HG03060 (cell line): Measurements from ENCODE around the gene DUSP28.
"Not testable (repeated sequence)": the region's sequence is repeated elsewhere in the genome, so short reads cannot be mapped to it uniquely, and the experiment has no call there.

Source experiments
- ATAC-seq: cut with Tn5 transposase; IDR thresholded peaks from one replicate; pipeline ENCODE4 v1.9.1; 2021; ENCODE audit warnings: low read depth, moderate number of reproducible peaks; ENCODE audit not compliant: unreplicated experiment

DUSP28 gene, protein sequence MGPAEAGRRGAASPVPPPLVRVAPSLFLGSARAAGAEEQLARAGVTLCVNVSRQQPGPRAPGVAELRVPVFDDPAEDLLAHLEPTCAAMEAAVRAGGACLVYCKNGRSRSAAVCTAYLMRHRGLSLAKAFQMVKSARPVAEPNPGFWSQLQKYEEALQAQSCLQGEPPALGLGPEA

DNA sequence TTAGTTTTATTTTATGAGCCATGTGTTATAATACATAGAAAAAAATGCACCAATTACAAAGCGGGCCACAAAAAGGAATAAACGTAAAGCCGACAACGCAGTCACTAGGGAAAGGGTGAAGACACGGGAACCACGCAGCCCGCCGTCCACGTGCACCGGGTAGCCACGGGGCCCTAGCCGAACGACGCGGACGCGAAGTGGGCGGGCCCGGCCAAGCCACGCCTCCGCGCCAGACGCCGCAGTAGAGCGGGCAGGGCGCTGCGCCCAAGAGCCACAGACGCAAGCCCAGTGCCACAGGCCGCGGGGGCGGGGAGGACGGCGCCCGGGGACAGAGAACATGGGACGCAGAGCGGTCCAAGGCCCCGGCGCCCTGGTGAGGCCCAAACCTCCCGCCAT, at the start of gene DUSP28:
Gene DUSP28 (plus strand): TSS at position 274 of the 396 bp plus-strand sequence. CDS start 328 bp downstream, outside the sequence.
- peak; percentile 21 for ATAC-seq

DNA sequence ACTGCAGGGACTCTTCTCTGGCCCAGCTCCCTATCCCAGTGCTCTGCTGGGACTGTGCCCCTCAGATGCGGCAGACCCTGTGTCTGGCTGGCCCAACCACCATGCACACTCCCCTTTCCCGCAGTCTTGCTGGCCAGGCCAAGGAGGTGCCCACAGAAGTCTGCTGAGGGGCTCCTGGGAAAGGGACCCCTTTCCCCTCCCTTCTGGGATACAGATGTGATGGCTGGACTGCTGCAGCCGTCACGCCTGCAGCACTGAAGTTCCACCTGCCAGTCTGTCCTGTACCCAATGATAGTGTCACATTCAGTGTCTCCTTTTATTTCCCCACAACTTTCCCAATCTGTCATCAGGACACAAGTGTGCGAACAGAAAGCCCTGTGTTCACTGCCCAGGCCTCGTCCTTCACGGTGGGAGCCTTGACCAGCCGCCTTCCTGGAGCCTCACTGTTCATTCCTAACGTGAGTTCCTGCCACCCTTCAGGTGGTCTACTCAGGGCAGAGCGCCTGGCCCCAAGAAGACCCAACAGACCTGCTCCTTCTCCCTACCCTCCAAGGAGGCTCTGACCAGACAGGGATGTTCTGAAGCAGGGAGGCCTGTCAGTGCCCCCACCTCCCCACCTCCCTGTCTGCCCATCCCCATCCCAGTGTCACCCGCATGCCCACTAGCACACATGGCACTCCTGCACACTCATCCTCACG, 49.5 kb upstream of the DUSP28 start:
- ATAC-seq = no peak

DNA sequence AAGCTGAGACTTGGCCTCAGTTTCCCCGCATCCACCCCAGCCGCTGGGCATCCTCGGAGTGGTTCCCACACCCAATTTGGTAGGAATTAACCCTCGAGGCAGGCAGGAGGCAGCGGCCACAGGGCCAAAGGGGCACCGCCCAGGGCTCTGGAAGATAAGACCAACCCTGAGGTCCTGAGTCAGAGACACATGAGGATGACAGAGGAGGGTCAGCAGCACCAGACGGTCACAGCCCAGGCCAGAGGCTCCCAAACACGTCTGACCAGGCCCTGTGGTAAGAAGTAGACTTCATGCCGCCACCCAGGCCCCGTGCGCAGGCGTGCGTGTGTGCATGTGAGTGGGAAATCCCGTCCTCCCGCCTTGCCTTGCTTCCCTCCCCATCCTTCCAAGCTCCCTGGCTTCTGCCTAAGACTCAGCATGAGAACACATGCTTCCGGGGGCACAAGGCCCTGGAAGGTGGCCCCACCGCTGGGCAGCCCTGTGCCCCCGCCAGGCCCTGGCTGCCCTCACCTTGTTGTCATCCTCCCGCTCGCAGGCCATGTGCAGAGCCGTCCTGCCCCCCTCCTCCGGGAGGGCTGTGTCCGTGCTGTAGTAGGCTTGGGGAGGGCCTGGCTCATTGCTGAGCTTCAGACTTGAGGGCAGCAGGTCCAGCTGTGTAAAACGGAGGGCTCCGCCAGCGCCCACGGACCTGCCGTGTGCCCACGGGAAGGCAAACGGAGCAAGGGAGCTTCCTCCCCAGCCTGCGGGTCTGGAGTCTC, 48.6 kb upstream of the DUSP28 start:
- ATAC-seq = no peak

DNA sequence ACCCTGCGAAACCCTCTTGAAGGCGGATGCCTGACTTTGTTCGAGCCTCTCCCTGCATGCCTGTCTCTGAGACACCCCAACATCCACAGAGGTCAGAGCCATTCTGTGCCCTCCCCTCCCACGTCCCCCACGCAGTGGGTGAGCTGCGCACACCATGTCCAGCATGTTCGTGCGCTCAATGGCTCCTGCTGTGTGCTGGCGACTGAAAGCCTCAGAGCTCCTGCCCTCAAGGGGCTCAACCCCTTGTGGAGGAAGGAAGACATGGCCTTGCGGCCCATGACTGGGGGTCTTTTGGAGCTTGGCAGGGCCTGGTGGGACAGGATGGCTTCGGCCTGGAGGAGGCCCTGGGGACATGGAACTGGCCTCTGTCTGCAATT, 48.1 kb upstream of the DUSP28 start:
- no peak for ATAC-seq

DNA sequence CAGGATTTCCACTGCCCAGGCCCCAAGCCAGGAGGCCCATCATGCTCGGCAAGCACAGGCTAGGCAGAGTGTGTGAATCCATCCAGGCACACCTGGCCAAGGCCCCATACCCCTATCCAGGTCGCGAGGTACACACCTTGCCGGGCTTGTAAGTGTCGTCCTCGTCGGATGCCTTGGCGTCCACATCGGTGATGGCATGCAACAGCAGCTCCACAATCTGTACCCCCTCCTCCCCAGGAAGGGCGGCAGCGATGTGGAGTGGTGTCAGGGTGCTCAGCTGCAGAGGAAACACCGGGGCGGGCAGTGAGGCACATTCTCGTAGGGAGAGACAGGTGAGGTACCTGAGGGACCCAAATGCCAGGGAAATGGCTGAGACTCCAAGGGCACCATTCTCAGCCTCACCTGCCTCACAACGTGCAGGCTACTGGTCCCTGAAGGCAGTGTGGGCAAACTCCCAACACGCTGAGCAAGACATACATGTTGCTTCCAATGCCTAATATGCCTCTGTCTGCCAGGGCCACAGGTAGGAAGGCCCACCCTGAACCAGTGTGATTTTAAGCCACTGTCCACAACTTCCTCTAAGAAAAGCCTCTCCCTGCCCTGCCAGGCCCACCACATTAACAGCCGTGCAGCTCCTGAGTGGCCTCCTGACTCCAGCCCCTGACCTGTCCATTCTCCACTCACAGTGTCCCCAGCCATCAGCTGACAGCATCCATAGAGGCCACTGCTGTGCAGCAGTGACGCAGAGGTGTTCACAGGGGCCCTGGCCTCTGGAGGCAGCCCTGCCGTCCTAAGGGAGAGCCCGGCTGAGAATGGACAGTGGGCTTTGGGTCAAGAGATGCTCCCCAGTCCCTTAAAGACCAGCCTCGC, 47.3 kb upstream of the DUSP28 start:
- ATAC-seq = no peak

DNA sequence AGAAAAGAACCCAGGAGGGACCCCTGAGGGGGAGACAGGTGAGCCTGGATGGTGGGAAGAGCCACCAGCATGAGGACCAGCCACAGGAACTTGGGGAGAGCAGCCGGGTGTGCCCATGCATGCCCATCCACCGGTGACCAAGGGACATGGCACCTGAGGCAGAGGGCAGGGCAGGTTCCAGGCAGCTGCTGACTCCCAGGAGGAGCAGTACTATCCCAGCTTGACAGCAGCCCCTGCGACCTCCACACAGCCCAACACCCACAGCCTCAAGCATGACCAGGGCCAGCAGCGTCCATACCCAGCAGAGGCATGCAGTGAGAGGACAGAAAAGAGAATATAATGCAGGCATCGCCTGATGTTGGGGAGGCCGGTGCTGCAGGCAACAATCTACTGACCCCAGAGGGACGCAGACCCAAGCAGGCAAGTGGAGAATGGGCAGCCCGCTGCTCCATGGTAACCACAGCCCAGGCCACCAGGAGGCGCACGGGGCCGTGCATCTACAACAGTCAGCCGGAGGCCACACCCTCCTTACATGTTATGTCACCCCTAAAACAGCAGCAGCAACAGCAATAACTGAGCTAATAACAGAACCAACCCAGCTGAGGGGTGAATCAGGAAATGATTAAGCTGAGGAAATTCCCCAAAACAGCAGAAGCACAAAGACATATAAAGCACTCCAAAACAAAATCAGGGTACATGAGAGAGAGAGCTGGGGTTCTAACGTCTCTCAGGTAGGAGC, 46.4 kb upstream of the DUSP28 start:
- peak; percentile 87 for ATAC-seq

DNA sequence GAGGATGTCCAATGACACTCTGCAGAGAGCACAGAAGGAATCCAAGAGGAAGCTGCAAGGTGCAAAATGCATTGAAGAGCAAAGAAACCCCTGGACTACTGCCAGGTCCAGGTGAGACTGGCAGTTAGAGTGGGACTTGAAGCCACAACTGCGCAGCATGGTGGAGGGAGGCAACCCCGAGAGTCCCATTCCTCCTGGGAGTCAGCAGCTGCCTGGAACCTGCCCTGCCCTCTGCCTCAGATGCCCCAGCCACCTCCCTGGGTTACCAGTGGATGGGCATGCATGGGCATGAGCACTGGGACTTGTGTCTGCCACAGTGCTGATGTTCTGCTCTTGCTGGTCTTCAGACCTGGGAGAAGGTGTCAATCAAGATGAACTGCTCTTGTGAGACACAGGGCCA, 45.5 kb upstream of the DUSP28 start:
- no peak for ATAC-seq

DNA sequence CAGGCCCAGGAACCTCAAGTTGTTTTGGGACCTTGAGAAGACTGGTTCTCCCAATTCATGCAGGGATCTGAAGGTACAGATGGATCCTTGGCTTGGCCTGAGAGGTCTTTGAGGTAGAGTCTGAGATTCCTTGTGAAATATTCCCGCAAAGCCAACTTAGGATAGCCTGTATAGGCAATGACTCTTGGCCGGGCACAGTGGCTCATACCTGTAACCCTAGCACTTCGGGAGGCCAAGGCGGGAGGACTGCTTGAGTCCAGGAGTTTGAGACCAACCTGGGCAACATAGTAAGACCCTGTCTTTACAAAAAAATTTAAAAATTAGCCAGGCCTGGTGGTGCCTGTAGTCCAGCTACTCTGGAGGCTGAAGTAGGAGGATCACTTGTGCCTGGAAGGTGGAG, 42.8 kb upstream of the DUSP28 start:
- ATAC-seq = no peak

DNA sequence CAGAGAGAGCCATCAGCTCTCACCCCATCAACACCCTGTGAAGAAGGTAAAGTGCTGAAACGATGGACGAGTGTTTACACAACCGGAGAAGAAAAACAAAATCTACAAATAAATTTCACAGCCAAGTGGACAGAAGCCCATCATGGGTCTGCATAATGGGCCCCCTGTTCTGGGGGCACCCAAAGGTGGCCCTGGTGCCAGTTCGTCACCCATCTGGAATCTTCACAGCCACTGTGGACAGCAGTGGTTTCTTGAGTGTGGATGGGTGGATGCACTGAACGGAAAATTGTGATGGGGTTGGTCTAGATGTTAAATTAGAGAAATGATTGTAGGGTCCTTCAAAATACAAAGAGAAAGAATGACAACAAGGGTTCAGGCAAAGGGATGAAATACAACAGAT, 41.2 kb upstream of the DUSP28 start:
- no peak for ATAC-seq

DNA sequence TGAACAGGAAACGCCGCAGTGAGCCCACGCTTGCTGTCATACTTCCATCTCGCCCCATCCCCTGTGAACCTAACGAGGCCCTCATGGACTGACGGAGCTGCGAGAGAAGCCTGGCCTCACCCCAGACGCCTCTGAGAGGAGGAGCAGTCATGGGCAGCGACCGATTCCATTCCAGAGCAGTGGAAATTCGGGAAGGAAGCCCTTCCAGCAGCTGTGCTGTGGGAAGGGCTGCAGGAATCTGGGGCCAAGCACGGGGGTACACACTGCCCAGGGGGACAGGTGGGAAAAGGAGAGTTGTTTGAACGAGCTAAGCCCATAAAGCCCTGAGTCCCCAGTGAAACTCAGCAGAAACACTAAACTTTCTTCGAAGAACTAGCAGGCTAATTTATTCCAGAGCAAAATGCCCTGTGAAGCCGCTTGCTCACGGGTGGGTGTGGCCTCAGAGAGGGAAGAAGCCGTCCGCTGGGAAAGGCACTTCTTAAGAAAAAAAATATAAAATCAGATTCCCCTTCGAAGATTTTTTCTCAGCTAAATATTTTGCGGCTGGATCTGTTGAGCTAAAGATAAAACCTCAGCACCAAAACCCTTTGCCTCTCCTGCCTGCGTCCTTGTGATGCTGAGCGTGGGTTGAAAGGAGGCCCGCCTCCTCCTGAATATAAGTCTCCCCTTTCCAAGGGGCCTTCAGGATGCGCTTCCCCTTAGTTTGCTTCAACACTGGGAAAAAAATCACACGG, 40.6 kb upstream of the DUSP28 start:
- ATAC-seq = no peak

DNA sequence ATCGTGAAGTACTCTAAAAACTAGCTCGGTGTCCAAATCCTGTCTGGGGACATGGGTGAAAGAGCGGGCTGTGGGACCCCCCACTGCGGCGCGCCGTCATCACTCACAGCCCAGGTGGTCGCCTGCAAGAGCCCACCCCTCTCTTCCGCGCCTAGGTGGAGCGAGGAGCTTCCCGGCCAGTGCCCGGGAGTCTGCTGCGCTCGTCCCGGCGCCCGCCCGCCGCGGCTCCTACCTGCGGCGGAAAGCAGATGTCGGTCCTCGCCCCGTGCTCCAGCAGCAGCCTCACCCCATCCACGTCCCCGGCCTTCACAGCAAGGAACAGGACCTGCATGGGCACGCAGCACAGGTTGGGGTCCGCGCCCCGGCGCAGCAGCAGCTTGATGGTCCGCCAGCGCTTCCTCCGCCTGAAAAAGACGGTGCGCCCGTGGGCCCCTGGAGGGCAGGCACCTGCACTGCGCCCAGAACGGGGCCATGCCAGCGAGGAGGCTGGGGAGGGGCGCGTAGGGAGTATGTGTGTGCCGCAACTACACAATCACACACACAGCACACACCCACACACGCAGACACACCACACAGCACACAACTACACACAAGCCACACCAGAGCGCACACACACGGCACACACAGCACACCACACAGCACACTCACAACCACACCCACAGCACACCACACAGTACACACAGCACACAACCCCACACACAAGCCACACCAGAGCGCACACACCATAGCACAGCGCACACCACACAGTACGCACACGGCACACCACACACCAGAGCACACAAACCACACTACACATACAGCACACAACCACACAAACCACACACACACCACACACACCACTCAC, 39.8 kb upstream of the DUSP28 start:
- ATAC-seq = no peak

DNA sequence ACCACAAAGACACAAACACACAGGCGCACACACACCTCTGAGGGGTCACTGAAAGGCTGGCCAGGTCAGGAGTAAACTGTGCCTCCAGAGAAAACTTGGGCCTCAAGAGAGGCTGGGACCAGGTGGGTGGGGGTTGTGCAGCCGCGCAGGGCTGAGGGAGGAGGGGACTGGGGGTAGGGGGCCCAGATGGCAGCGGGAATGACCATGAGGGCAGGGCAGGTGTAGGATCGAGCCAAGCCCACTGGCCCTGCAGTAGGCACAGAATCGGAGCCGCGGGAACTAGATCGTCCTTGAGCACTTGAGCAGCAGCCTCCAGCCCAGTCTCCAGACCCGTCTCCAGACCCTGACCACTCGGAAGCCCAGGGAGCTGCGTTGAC, 39.2 kb upstream of the DUSP28 start:
- no peak for ATAC-seq

DNA sequence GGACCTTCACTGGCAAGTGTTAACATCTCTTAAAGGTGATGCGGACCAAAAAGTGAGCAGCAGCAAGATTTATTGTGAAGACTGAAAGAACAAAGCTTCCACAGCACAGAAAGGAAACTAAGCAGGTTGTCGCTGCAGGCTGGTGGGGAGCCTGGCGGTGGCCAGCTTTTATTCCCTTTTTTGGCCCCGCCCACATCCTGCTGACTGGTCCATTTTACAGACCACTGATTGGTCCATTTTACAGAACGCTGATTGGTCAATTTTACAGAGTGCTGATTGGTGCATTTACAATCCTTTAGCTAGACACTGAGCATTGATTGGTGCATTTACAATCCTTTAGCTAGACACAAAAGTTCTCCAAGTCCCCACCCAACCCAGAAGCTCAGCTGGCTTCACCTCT, 38.3 kb upstream of the DUSP28 start:
- ATAC-seq = not testable (repeated sequence)

DNA sequence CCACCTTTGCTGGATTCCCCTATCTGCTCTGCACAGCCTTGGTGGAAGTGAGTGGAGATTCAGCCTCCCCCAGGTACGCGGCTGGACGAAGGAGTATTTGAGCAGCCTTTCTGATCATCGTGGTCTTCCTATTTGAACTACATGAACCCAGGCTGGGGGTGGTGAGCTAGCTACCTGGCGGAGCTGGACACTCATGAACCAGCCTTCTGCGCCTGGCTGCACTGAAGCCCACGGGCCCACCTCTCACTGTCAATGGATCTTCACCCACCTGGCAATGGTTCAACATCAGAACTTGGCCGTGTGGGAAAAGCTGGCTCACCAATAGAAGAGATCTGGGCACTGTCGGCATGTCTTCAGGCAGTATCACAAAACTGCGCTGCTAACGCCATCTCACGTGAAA, 37.8 kb upstream of the DUSP28 start:
- ATAC-seq = no peak

DNA sequence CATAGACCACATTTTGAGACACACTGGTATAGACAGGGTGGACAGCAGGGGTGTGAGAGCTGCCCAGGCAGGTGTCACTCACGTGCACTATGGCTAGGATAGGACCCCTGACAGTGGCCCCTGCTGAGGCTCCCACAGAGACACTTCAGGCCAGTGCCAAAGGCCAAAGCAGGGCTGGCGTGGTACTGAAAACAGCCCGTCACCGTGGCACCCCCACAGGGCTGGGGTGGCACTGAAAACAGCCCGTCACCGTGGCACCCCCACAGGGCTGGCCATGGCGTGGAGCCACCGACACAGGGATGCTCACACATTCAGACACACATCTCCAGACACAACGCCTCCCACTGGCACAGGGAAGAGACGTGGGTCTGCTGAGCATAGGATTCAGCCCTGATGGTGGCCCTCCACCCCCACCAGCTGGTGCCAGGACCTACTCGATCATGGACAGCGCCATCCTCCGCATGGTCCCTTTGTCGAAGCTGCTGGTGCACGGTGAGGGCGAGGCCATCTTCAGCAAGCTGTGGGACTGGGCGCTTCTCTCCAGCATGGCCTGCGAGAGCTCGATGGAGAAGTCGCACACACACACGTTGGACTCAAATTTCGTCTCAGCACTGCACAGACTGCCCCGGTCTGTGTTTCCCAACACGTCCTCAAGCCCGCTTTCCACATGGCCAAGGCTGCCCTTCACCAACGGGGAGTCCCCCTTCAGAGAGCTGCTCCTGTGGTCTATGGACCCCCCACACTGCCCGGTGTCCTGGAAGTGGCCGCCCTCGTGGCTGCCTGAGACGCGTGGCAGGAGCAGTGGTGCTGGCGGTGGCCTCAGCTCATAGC, 36.5 kb upstream of the DUSP28 start:
- no peak for ATAC-seq

DNA sequence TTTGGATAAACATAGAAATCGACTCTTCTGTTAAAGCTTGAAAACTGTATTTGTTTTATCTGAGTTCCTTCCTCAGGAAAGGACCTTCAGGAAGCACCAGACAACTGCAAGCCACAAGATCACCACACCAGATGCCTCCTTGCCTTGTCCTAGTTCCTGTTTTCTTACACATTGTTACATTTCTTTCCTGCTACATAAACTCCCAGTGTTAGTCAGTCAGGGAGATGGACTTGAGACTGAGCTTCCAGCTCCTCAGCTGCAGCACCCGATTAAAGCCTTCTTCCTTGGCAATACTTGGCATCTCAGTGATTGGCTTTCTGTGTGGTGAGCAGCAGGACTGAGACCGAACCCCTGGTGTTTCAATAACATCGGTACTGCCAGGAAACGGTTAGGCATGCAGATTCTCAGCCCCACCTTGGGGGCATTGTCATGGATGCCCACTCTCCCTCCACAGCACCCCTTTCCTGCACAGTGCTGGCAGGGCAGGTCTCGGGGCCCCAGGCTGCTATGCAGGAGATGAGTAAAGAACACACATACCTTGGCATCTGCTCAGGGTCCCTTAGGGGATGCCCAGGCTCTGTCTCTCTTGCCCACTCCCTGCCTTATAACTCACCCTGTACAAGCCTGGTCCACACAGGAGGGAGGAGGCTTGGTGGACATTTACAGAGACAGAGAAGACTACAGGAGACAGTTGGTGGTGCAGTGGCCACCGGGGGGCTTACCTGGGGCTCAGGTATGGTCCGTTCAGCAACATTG, 35.0 kb upstream of the DUSP28 start:
- no peak for ATAC-seq

DNA sequence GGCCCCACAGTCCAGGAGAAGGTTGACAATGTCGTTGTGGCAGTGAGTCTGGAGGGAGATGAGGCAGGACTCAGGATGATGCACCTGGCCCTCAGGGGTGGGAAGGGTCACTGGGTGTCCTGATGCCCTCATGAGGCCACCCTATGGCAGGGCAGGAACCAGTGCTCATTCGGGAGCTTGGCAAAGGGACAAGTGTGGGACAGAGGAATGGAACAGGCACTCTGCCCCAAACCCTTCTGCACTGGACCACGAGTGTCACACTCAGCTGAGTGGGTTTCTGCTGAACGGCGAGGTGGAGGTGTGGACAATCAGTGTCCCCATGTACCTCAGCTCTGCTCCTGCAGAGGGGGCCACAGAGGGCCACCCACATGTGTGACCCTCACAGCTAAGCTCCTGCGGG, 34.4 kb upstream of the DUSP28 start:
- no peak for ATAC-seq
